Measurements from ENCODE around the gene SAMD11.

Gene SAMD11

DNA sequence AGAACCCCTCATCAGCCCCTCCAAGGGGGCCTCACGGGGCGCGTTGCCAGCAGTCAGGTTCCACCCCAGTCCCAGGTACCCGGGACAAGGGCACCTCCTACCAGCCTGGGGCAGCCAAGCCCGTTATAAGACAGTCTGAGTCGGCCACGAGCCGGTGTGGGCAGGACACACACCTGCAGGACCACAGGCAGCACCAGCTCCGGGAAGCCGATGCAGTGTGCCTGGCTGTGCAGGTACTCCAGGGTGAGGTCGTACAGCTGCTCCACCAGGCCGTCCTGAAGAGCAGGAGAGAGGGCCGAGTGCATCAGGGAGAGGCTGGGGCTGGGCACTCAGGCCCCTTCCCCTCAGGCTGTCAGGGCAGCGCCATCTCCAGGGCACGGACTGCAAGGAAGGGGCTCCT is 24.2 kb downstream of the SAMD11 start:
- no peak for DNase-seq

DNA sequence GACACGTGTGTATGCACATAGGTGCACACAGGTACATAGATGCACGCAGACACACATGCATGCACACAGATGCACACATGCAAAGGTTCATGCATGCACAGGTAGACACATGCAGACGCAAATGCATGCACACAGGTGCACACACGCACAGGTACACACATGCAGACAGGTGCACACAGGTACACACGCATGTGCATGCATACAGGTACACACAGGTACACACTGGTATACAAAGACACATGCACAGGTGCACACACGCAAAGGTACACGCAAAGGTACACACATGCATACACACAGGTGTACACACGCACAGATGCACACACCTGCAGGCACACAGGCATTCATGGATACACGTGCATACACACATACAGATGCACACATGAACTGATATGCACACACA is 26.5 kb downstream of the SAMD11 start:
- no peak for DNase-seq

DNA sequence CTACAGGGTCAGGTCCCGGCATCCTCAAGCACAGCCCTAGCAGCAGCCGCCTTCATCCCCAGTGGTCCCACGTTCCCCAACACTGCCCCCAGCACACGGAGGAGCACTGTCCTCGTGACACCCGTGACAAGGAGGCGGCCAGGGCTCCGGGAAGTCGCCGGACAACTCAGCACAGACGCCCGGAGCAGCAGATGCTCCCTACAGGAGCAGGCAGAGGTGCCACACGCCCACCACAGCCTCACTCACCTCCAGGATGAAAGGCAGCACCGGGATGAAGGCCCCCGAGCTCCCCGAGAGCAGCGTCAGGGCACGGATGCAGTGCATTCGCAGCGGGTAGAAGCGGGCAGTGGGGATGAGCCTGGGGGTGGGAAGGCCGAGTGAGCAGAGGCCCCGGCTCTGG is 27.2 kb downstream of the SAMD11 start:
- DNase-seq, result no peak

DNA sequence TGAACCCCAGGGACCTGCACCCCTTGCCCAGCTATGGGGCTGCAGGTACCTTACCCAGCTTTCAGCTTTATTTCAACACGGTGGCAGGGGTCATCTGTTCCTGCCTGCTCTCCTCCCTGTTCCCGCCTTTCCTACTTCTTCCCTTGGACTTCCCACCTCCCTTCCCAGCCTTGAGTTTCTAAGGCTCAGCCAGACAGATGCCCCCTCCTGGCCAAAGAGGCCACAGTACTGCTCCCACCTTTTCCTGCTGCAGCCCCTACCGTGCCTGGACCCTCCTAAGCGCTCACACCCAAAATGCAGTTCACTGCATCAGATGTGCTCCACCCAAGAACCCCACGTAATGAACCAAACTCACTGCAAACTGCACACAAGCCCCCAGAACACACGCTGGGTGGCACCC is 27.6 kb downstream of the SAMD11 start:
- no peak for DNase-seq

DNA sequence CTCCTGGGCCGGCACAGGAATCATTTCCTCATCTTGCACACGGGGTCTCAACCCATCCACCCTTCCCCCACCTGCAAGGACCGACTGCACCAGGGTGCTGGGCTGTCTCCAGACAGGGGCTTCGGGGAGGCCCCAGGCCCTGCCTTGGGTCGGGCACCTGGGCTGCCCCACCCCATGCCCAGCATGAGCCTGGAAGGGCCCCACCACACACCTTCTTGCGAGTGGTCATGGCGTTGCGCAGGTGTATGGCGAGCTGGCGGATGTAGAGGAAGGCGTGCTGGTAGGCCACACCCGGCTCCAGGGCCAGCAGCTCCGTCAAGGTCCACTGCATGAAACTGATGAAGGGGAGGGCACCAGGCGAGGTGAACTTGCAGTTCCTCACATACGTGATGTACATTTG is 28.5 kb downstream of the SAMD11 start:
- no peak for DNase-seq

DNA sequence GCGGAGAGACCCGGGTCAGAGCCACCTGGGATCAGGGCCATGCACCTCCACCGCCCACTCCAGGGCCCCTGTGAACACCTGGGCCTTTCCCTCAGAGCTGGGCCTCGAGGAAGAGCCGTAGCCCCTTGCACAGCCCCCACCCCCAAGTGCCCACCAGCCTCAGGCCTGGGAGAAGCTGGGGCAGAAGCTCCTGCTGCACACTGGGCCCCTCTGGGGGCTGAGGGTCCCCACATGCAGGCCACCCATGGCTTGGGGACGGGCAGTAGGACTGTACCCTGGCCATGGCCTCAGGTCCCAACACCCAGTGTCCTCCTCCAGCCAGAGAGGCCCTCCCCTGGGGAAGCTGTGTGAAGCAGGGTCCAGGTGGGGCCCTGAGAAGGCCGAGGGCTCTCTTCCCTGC is 28.9 kb downstream of the SAMD11 start:
- DNase-seq, result no peak

DNA sequence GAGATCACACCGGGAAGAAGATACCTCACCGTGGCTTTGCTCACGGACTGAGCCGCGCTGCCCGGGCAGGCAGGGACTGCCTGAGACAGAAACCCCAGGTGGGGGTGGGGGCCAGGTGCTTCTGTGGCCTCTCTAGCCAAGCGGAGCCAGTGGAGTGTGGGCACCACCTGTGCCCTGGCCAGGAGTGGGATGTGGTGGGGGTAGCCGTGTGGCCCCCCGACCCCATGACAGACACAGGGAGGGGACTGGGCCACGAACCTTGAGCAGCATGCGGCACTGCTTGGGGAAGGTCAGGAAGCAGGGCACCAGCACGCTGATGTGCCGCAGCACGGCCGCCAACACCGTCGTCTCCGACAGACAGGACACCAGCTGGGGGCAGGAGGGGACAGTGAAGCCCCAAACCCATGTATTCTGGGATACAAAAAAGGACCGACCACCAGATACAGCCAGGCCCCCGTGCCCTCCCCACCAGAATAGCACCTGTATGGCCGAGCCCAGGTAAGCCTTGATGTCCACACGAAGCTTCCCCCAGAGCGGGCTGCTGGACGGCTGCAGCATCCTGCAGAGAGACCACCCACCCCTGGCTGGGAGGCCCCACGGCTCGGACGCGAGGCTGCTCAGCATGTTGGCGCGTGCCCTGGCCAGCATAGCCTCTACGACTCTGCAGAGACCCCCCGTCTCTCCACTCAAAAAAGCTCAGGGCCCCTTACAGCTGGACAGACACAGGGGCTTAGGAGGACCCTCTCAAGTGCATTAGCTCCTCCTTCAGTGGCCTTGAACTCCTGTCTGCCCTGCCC is 30.0 kb downstream of the SAMD11 start:
- DNase-seq, result no peak

DNA sequence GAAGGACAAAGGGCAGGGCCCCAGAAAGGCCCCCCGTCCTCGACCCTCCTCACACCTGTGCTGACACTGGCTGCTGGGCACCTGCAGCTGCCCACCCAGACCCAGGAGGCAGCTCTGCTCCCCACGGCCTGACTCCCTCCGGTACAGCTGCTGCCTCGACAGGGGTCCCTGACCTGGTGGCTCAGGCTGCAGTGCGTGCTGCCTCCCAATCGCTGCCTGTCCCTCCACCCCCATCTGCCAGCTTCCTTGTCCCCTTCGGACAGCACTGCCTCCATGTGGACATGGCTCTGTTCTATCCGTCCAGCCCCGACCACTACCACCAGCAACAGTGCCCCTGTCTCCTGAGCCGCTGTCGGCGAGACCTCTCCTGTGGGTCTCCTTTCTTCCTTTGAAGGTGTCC is 31.2 kb downstream of the SAMD11 start:
- no peak for DNase-seq

DNA sequence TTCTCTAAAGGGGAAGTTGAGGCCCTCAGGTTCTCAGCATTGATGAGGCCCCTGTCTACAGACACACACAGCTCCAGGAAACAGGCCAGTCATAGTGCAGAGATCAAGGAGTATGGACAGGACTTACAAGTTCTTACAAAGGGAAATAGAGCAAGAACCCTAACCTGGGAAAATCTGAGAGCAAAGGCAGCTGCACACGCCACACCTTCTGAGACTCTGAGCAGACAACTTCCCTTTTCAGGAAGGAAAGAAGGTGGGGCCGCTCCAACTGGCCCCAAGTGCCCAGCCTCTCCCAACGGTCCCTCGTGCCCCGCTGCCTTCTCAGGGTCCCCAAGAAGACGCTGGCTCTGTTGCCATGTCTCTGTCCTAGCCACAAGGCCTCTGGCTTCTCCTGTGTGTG is 31.8 kb downstream of the SAMD11 start:
- DNase-seq, result no peak

DNA sequence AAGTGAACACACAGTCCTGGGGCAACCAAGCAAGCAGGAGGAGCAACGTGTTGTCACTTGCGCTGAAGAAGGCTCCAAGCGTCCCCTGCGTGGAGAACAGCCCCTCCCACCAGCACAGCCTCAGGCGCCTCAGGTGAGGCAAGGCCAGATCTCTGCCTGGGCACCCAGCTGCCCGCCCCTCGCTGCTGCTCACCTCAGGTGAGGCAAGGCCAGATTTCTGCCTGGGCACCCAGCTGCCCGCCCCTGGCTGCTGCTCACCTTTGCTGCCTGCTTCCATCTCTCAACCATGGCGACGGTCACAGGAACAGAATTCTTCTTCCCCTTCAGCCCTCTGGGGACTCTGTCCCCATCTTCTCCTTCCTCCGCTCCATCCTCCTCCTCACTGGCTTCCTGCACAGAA is 32.9 kb downstream of the SAMD11 start:
- DNase-seq, result no peak

DNA sequence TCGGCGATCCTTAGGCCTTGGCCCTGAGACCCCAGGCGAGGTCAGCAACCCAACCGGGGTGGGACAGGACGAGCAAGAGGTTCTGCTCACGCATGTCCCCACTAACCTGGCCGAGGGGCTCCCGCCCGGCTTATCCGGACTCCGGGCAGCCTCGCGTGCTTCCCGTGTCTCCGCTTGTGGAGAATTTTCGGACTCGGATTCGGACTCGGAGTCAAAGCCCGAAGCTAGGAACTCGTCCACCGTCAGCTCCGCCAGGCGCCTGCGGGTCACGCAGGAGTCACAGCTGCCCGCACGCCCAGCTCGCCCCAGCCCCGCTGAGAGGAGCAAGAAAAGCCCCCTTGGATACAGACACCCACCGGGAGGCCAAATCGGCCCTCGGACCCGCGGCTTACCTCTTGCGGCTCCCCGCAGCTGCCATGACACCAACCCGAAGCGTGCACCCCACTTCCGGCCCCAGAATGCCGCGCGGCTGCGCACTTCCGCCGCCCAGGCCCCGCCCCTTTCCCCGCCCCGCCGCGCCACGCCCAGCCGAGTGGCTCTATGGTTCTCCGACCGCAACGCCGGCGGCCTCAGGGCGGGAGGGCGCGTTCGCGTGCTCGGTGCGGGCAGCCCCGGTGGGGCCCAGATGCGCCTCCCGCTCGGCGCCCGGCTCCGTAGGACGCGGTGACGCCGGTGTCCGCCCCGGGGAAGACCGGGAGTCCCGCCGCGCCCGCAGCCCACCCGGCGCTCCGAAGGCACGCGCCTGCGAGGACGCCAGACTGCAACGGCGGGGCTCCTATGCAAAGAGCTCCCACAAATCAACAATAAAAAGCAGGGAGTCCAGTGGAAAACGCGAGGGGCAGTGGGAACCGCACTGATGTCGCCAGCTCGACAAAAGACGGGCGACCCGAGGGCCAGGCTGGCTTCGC is 35.4 kb downstream of the SAMD11 start, which contains the start of gene NOC2L:
NOC2L (minus strand) TSS at position 434 of the 908 bp plus-strand sequence; CDS start at position 418, 16 bp downstream.
- DNase-seq, result peak; percentile 72

DNA sequence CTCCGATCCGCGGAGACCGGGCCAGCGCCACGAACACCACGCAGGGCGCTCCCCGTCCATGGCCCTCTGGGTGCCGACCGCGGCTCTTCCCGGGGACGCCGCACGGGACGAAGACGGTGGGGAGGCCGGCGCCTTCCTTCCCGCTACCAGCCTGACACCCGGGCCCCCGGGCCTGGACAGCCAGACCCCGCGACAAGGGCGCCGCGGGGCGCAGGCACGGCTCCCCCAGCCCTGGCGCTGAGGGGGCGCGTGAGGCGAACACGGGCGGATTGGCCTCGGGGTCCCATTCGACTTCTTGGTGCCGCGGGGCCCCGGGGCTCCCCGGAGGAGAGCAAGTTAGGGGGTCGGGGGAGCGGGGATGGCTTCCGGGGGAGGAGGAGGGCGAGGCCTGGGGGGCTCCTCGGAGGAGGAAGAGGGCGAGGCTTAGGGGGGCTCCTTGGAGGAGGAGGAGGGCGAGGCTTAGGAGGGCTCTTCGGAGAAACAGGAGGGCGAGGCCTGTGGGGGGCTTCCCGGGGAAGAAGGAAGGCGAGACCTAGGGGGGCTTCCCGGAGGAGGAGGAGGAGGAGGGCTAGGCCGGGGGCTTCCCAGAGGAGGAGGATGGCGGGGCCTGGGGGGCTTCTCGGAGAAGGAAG is 36.1 kb downstream of the SAMD11 start:
- no peak for DNase-seq

DNA sequence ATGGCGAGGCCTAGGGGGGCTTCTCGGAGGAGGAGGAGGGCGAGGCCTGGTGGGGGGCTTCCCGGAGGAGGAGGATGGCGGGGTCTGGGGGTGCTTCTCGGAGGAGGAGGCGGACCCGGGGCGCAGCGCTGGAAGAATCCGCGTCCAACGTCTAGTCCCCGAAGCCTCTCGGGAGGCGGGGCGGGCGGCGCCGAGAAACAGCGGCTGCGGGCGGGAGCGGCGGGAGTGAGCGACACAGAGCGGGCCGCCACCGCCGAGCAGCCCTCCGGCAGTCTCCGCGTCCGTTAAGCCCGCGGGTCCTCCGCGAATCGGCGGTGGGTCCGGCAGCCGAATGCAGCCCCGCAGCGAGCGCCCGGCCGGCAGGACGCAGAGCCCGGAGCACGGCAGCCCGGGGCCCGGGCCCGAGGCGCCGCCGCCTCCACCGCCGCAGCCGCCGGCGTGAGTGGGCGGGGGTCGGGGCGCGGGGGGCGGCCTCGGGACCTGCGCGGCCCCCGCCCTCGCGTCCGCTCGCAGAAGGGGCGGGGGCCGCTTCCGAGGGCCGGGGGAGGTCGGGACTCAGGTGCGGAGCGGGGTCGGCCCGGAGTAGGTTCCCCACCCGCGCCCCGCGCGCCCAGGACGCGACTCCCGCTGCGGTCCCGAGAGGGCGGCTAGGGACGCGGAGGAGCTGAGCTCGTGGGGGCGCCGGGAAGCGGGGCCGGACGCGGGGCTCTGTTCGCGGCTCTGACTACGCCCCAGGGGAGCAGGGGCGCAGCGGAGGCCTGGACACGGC is 36.8 kb downstream of the SAMD11 start, which contains the start of gene KLHL17:
KLHL17 (plus strand) TSS at position 222 of the 769 bp plus-strand sequence; CDS start at position 332, 110 bp downstream.
- peak; percentile 24 for DNase-seq

DNA sequence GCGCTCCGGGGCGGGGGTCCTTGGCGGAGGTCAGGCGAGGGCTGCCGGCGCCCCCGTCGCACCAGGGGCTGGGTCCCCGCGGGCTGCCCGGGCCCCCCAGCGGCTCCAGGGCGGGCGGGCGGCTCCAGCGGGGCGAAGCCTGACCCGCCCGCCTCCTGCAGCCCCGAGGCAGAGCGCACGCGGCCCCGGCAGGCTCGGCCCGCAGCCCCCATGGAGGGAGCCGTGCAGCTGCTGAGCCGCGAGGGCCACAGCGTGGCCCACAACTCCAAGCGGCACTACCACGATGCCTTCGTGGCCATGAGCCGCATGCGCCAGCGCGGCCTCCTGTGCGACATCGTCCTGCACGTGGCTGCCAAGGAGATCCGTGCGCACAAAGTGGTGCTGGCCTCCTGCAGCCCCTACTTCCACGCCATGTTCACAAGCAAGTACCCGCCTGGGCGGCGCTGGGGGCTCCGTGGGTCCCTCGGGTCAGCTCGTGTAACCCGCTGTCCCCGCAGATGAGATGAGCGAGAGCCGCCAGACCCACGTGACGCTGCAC is 37.5 kb downstream of the SAMD11 start:
- no peak for DNase-seq

DNA sequence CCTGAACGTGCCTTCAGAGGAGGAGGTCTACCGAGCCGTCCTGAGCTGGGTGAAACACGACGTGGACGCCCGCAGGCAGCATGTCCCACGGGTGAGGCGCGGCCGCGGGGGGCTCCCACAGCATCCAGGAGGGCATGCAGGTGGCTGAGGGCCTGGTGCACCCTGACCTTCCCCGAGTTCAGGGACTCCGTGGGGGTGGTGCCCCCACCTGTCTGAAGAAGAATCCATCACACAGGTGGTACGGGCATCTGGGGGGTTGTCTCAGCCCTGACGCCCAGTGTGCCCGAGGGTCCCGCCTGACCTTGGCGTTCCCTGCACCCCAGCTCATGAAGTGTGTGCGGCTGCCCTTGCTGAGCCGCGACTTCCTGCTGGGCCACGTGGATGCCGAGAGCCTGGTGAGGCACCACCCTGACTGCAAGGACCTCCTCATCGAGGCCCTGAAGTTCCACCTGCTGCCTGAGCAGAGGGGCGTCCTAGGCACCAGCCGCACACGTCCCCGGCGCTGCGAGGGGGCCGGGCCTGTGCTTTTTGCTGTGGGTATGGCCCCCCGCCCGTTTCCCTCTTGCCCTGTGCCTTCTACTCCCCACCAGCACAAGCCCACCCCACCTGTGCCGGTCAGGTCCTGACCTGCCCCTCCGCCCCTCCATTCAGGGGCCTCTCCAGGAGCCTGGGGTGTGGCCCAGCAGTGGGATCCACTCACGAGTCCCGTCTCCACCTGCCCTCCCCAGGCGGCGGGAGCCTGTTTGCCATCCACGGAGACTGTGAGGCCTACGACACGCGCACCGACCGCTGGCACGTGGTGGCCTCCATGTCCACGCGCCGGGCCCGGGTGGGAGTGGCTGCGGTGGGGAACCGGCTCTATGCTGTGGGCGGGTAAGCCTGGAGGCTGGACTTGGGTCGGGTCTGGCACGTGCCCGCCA is 38.9 kb downstream of the SAMD11 start:
- no peak for DNase-seq

DNA sequence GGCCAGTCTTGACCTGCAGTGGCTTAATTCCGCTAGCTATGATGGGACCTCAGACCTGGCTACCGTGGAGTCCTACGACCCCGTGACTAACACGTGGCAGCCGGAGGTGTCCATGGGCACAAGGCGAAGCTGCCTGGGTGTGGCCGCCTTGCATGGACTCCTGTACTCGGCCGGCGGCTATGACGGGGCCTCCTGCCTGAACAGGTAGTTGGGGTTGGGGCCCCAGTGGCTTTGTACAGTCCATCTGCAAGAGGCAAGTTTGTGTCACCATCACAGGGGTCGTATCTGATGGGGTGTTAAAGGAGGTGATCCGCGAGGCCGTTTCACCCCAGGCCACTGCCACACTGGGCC is 39.6 kb downstream of the SAMD11 start:
- no peak for DNase-seq

DNA sequence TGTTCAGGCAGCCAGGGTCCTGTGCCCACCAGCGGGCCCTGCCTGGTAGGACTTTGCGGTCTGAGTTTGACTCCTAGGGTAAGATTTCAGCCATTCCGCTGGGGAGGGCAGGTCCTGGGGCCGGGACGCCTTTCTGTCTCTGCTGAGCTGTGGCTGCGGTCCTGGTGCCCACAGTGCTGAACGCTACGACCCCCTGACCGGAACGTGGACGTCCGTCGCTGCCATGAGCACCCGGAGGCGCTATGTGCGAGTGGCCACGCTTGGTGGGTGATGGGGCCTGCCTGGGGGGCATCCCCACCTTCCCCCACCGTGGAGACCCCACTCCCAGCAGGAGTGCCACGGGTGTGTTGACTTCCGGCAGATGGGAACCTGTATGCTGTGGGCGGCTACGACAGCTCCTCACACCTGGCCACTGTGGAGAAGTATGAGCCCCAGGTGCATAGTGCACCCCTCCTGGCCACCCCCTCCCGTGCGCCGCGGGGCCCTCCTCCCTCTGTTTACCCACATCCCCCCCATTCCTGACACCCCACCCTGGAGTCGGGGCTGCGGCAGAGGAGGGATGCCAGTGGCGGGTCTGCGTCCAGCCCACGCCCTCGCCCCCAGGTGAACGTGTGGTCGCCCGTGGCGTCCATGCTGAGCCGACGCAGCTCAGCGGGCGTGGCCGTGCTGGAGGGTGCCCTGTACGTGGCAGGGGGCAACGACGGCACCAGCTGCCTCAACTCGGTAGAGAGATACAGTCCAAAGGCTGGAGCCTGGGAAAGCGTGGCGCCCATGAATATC is 40.2 kb downstream of the SAMD11 start:
- no peak for DNase-seq

DNA sequence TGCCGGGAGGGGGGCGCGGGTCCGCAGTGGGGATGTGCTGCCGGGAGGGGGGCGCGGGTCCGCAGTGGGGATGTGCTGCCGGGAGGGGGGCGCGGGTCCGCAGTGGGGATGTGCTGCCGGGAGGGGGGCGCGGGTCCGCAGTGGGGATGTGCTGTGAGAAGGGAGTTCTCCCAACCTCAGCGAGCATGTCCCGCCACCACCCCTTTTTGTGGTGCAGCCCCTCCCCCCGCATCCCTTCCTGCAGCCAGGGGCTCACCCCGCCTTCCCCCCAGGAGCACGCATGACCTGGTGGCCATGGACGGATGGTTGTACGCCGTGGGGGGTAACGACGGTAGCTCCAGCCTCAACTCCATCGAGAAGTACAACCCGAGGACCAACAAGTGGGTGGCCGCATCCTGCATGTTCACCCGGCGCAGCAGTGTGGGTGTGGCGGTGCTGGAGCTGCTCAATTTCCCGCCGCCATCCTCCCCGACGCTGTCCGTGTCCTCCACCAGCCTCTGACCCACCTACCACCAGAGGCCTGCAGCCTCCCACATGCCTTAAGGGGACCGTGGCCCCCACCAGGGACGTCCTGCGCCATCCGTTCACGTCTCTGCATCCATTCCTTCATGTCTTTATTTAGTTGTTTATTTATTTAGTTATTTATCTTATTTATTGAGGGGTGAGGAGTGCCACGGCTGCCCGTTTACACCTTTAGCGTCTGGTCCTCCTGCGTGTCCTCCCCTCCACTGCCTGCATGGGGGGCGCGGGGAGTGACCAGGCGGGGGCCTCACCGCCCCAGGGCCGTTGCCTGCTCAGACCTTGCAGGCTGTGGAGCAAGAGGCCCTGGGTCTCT is 41.2 kb downstream of the SAMD11 start:
- DNase-seq, result no peak

DNA sequence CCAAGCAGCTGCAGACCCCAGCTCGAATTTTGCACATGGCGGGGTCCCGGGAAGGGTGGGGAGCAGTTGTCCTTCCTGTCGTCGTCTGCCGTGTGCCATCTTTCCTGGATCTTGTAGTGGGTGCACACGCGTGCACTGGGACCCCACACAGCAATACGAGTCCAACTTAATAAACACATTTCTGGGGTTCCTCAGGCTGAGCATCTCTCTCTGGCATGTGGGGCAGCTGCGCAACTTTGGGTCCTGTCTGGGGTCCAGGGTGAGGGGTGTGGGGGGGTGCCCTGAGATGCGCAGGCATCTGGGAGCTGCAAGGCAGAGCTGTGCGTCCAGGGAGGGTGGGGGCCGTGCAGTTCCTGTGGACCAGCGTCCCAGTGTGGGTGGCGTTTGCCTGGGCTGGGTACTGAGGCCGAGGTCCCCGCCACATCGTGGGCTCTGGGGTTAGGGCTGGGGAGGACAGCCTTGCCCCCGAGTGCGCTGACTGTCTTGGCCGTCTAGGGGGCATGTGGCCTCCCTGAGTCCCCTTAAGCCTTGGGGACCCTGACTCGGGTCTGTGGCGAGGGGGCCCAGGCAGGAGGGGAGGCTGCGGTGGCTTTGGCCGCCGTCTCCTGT is 41.9 kb downstream of the SAMD11 start:
- no peak for DNase-seq

All from NCI-H526 treated with DMSO at 0.1 percent for 48 hours (cell line).